H9 (cell line): ENCODE results near the gene FGF6. TPM values are rescaled to one million over a fixed set of nuclear protein-coding genes. Genes with fewer than 3 reads are reported as not detected.

Experiments
- DNase-seq: peaks from one replicate; pipeline ENCODE4 v3.0.0-alpha.2; 2017
- H2AFZ ChIP-seq: one replicate; pipeline ENCODE4 v1.6.1; 2013; ENCODE audit warnings: mild to moderate bottlenecking, low read length, control low read depth, moderate library complexity
- H2AK5ac ChIP-seq: 2 replicates; pipeline ENCODE4 v1.6.1; 2013; ENCODE audit warnings: low read length, control low read depth, mixed read lengths; ENCODE audit not compliant: insufficient read length
- H2BK120ac ChIP-seq: one replicate; pipeline ENCODE4 v1.6.1; 2013; ENCODE audit warnings: low read depth, mild to moderate bottlenecking, low read length, control low read depth, inconsistent platforms; ENCODE audit not compliant: poor library complexity, severe bottlenecking
- H2BK12ac ChIP-seq: 2 replicates; pipeline ENCODE4 v1.6.1; 2013; ENCODE audit warnings: low read length, control low read depth, mixed read lengths, low read depth; ENCODE audit not compliant: insufficient read length
- H2BK15ac ChIP-seq: 2 replicates; pipeline ENCODE4 v1.6.1; 2013; ENCODE audit warnings: low read depth, low read length, control low read depth
- H2BK20ac ChIP-seq: one replicate; pipeline ENCODE4 v1.6.1; 2013; ENCODE audit warnings: low read depth, mild to moderate bottlenecking, low read length, control low read depth, inconsistent platforms; ENCODE audit not compliant: poor library complexity, severe bottlenecking
- H2BK5ac ChIP-seq: 2 replicates; pipeline ENCODE4 v1.6.1; 2013; ENCODE audit warnings: low read length, control low read depth, mixed read lengths; ENCODE audit not compliant: insufficient read length
- H3K14ac ChIP-seq: 2 replicates; pipeline ENCODE4 v1.6.1; 2013; ENCODE audit warnings: low read length, control low read depth; ENCODE audit not compliant: insufficient read depth
- H3K18ac ChIP-seq: 2 replicates; pipeline ENCODE4 v1.6.1; 2013; ENCODE audit warnings: low read depth, mild to moderate bottlenecking, mixed read lengths, low read length, control low read depth; ENCODE audit not compliant: insufficient read length
- H3K23ac ChIP-seq: 2 replicates; pipeline ENCODE4 v1.6.1; 2013; ENCODE audit warnings: low read length, control low read depth, mixed read lengths, low read depth; ENCODE audit not compliant: insufficient read length
- H3K23me2 ChIP-seq: 2 replicates; pipeline ENCODE4 v1.6.1; 2013; ENCODE audit warnings: low read depth, mild to moderate bottlenecking, mixed read lengths, low read length, control low read depth; ENCODE audit not compliant: insufficient read length, poor library complexity, severe bottlenecking
- H3K27ac ChIP-seq: 2 replicates; pipeline ENCODE4 v1.5.1; 2013; ENCODE audit warnings: low read length, control low read depth, mixed read lengths, low read depth; ENCODE audit not compliant: insufficient read length
- H3K27me3 ChIP-seq: 2 replicates; pipeline ENCODE4 v1.6.1; 2013; ENCODE audit warnings: low read length, control low read depth, inconsistent platforms; ENCODE audit not compliant: insufficient read depth
- H3K4ac ChIP-seq: 2 replicates; pipeline ENCODE4 v1.6.1; 2013; ENCODE audit warnings: low read depth, mild to moderate bottlenecking, control low read depth, inconsistent platforms, low read length, moderate library complexity
- H3K4me1 ChIP-seq: 2 replicates; pipeline ENCODE4 v1.6.1; 2013; ENCODE audit warnings: low read length, control low read depth, inconsistent platforms; ENCODE audit not compliant: insufficient read depth
- H3K4me2 ChIP-seq: 2 replicates; pipeline ENCODE4 v1.6.1; 2013; ENCODE audit warnings: low read length, control low read depth, mixed read lengths; ENCODE audit not compliant: insufficient read length, insufficient read depth
- H3K56ac ChIP-seq: 2 replicates; pipeline ENCODE4 v1.6.1; 2013; ENCODE audit warnings: low read depth, mild to moderate bottlenecking, mixed read lengths, low read length, control low read depth; ENCODE audit not compliant: insufficient read length
- H3K79me1 ChIP-seq: 2 replicates; pipeline ENCODE4 v1.6.1; 2013; ENCODE audit warnings: low read depth, mild to moderate bottlenecking, moderate library complexity, low read length, control low read depth, inconsistent platforms; ENCODE audit not compliant: insufficient read depth, poor library complexity, severe bottlenecking
- H3K79me2 ChIP-seq: 2 replicates; pipeline ENCODE4 v1.6.1; 2013; ENCODE audit warnings: low read length, control low read depth, inconsistent platforms; ENCODE audit not compliant: insufficient read depth
- H3K9ac ChIP-seq: 2 replicates; pipeline ENCODE4 v1.6.1; 2013; ENCODE audit warnings: low read length, control low read depth, mixed read lengths; ENCODE audit not compliant: insufficient read length; ENCODE audit errors: extremely low read depth
- H3K9me3 ChIP-seq: one replicate; pipeline ENCODE4 v1.6.1; 2013; ENCODE audit warnings: low read depth, low read length, inconsistent platforms; ENCODE audit not compliant: control insufficient read depth
- H3T11ph ChIP-seq: one replicate; pipeline ENCODE4 v1.6.1; 2013; ENCODE audit warnings: mild to moderate bottlenecking, low read length, control low read depth, inconsistent platforms
- H4K20me1 ChIP-seq: one replicate; pipeline ENCODE4 v1.6.1; 2013; ENCODE audit not compliant: control insufficient read depth, insufficient read length, insufficient read depth
- H4K5ac ChIP-seq: 2 replicates; pipeline ENCODE4 v1.6.1; 2013; ENCODE audit warnings: low read depth, mild to moderate bottlenecking, mixed read lengths, low read length, control low read depth; ENCODE audit not compliant: insufficient read length
- H4K8ac ChIP-seq: replicated peaks from 2 replicates; pipeline ENCODE4 v1.6.1; 2013; ENCODE audit warnings: low read length, control low read depth, mixed read lengths, low read depth; ENCODE audit not compliant: insufficient read length
- H4K91ac ChIP-seq: 2 replicates; pipeline ENCODE4 v1.6.1; 2013; ENCODE audit warnings: low read depth, mild to moderate bottlenecking, moderate library complexity, mixed read lengths, low read length, control low read depth; ENCODE audit not compliant: insufficient read length
- H3K27ac Mint-ChIP-seq, 3 experiments: 2 replicates in 2 of 3; 3 replicates in 1 of 3; pipeline ENCODE4 v1.8.0; 2020 to 2021; ENCODE audit warnings: mixed read lengths in 3 of 3, mild to moderate bottlenecking in 1 of 3, moderate library complexity in 1 of 3
- H3K27me3 Mint-ChIP-seq: 2 replicates; pipeline ENCODE4 v1.8.0; 2021; ENCODE audit warnings: low read depth, mild to moderate bottlenecking, moderate library complexity, mixed read lengths
- H3K36me3 Mint-ChIP-seq, 3 experiments: 2 replicates in 2 of 3; 3 replicates in 1 of 3; pipeline ENCODE4 v1.8.0; 2020 to 2021; ENCODE audit warnings: low read depth in 3 of 3, mixed read lengths in 3 of 3; ENCODE audit not compliant: insufficient read depth in 1 of 3
- H3K4me1 Mint-ChIP-seq, 2 experiments: 2 replicates each; pipeline ENCODE4 v1.8.0; 2020; ENCODE audit warnings: mixed read lengths in 2 of 2
- H3K4me3 Mint-ChIP-seq, 2 experiments: 2 replicates in 1 of 2; 3 replicates in 1 of 2; pipeline ENCODE4 v1.8.0; 2020 to 2021; ENCODE audit warnings: mild to moderate bottlenecking in 2 of 2, mixed read lengths in 2 of 2, moderate library complexity in 1 of 2
- H3K9me3 Mint-ChIP-seq, 2 experiments: 2 replicates in 1 of 2; 3 replicates in 1 of 2; pipeline ENCODE4 v1.8.0; 2020; ENCODE audit warnings: mild to moderate bottlenecking in 2 of 2, mixed read lengths in 2 of 2, moderate library complexity in 1 of 2
- CTCF ChIP-seq: fragments of 200-600 bp; sonication (generic); conservative IDR thresholded peaks from 3 replicates; pipeline ENCODE4 v1.8.0; 2021; ENCODE audit warnings: antibody characterized with exemption, mild to moderate bottlenecking
- WGBS: extraction: QIAGEN DNeasy Blood & Tissue Kit; methylation state at CpG from one replicate; pipeline ENCODE4 v1.1.7; 2013; ENCODE audit warnings: missing lambda C conversion rate, low lambda C conversion rate, mixed read lengths; ENCODE audit not compliant: insufficient read length; ENCODE audit errors: extremely low coverage; 5-methylcytosine and 5-hydroxymethylcytosine counted together
- total RNA-seq: library from RNA; stranded (reverse); gene quantifications from 2 replicates; pipeline ENCODE4 v1.2.1, GENCODE V29; 2021

Gene FGF6
- total RNA-seq, 1 experiment from 2014 or later = not detected

DNA sequence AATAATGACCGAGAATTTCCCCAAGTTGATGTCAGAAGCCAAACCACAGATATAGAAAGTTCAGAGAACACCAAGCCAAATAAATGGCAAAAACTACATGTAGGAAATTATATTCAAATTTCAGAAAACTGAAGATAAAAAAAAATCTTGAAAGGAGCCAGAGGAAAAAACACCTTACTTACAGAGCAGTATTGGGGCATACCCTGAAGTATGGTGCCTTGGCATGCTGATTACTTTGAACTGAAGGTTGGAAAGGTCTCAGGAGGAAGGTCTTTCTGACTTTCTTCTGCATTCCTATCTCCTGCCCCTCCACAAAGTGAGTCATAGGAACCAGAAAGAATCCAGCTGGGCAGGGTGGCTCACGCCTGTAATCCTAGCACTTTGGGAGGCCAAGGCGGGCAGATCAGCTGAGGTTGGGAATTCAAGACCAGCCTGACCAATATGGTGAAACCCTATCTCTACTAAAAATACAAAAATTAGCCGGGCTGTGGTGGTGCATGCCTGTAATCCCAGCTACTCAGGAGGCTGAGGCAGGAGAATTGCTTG is 8.8 kb upstream of the FGF6 start:
- H3K4me3 Mint-ChIP-seq = no peak overlapping the region
- Histone ChIP-seq H2BK15ac (no peak overlapping the region), H2BK20ac (no peak overlapping the region), H3K79me1 (no peaks in the 10 kb centered on the region), H3K23ac (no peak overlapping the region), H2BK5ac (no peak overlapping the region), H3K56ac (no peak overlapping the region), H3K23me2 (peaks cover 7% of the 10 kb centered on the region), H3K4me2 (no peak overlapping the region), H4K5ac (no peak overlapping the region), H2AK5ac (no peak overlapping the region), H3K9me3 (no peaks in the 10 kb centered on the region), H4K91ac (no peak overlapping the region), H2BK12ac (no peak overlapping the region), H3K14ac (no peak overlapping the region), H3K27me3 (no peaks in the 10 kb centered on the region), H3K9ac (no peak overlapping the region), H3K4me1 (peaks cover 8% of the 10 kb centered on the region; the same call in 1 of the 2 replicates), H2BK120ac (no peak overlapping the region), H3K18ac (no peak overlapping the region), H2AFZ (no peak overlapping the region), H3K4ac (no peak overlapping the region), H4K20me1 (no peaks in the 10 kb centered on the region), H3K27ac (no peak overlapping the region), H3T11ph (no peak overlapping the region), H3K79me2 (no peaks in the 10 kb centered on the region), H4K8ac (no peak overlapping the region)
- no peak overlapping the region for H3K27ac Mint-ChIP-seq
- no peak for TF ChIP-seq CTCF
- peaks cover 0 to 18% (median 9%) of the 10 kb centered on the region in 3 experiments; a peak in 5 of 7 replicates for H3K36me3 Mint-ChIP-seq
- DNase-seq = no peak
- WGBS = no CpG with 5 or more reads among the region's 4 CpGs
- H3K9me3 Mint-ChIP-seq = peaks cover 6 to 14% of the 10 kb centered on the region in 2 experiments
- H3K4me1 Mint-ChIP-seq = peaks cover 33% of the 10 kb centered on the region in 2 experiments
- no peaks in the 10 kb centered on the region; the same call in none of the 2 replicates for H3K27me3 Mint-ChIP-seq
